K562 (cell line): ENCODE data around the gene ACLY. TPM values are rescaled to one million over a fixed set of nuclear protein-coding genes. Genes with fewer than 3 reads are reported as not detected.

Experiments used
- CC2D1A ChIP-seq: fragments of 450-650 bp; IDR thresholded peaks from 2 replicates; pipeline ENCODE4 v1.6.1; 2017; ENCODE audit warnings: mild to moderate bottlenecking
- ELF2 ChIP-seq: fragments of 250-450 bp; sonication (Bioruptor Pico); IDR thresholded peaks from 2 replicates; pipeline ENCODE4 v1.5.0; 2021; ENCODE audit warnings: mild to moderate bottlenecking
- FOS ChIP-seq: IDR thresholded peaks from 3 replicates; pipeline ENCODE4 v1.6.1; 2011; ENCODE audit not compliant: insufficient read length; ENCODE audit errors: extremely low read depth
- KLF16 ChIP-seq: IDR thresholded peaks from 2 replicates; pipeline ENCODE4 v1.6.1; 2016; ENCODE audit warnings: antibody characterized with exemption
- MYNN ChIP-seq, 2 experiments: sonication (generic); formaldehyde crosslinking in 1 of 2; IDR thresholded peaks; 2 replicates each; pipeline versions ENCODE4 v1.5.0 to v1.6.1; 2016 to 2020; ENCODE audit warnings: antibody characterized with exemption in 1 of 2, missing genetic modification reagents in 1 of 2
- NCOA4 ChIP-seq: fragments of 450-650 bp; IDR thresholded peaks from 2 replicates; pipeline ENCODE4 v1.6.1; 2018; ENCODE audit warnings: mild to moderate bottlenecking; ENCODE audit not compliant: partially characterized antibody
- NCOA6 ChIP-seq: fragments of 450-650 bp; IDR thresholded peaks from 2 replicates; pipeline ENCODE4 v1.6.1; 2017; ENCODE audit warnings: mild to moderate bottlenecking
- SIN3B ChIP-seq: fragments of 450-650 bp; IDR thresholded peaks from 2 replicates; pipeline ENCODE4 v1.6.1; 2017; ENCODE audit warnings: low read depth, mild to moderate bottlenecking, moderate library complexity
- SMARCA5 ChIP-seq: fragments of 450-650 bp; IDR thresholded peaks from 2 replicates; pipeline ENCODE4 v1.6.1; 2016
- TEAD2 ChIP-seq: fragments of 450-650 bp; IDR thresholded peaks from 2 replicates; pipeline ENCODE4 v1.6.1; 2016; ENCODE audit warnings: missing genetic modification characterization, control low read depth, missing compliant biosample characterization
- TGIF2 ChIP-seq: sonication (generic); formaldehyde crosslinking; IDR thresholded peaks from 2 replicates; pipeline ENCODE4 v1.8.1; 2022; ENCODE audit warnings: mild to moderate bottlenecking, missing genetic modification reagents, moderate library complexity
- ZNF551 ChIP-seq: fragments of 250-450 bp; sonication (Bioruptor Pico); IDR thresholded peaks from 2 replicates; pipeline ENCODE4 v1.5.0; 2021; ENCODE audit warnings: mild to moderate bottlenecking, moderate library complexity
- polyA plus RNA-seq, 8 experiments: library from polyadenylated mRNA; depleted of rRNA in 4 of 8; stranded (reverse) in 5 of 8; unstranded in 3 of 8; fragments of >200 nt; fragmentation: Nextera tagmentation in 2 of 8; fragmentation: Illumina TruSeq in 1 of 8; extraction: Ambion mirVana in 2 of 8; extraction: Trizol in 1 of 8; gene quantifications; 2 replicates each; pipeline versions ENCODE4 v1.2.1 to v1.2.3, GENCODE V29; 2011 to 2014; ENCODE audit warnings: inconsistent platforms in 1 of 8, missing spikeins in 1 of 8
- total RNA-seq, 7 experiments: library from RNA; depleted of rRNA in 6 of 7; stranded (reverse); fragments of >200 nt in 6 of 7; fragmentation: Illumina TruSeq in 2 of 7; extraction: Trizol in 2 of 7; gene quantifications; 2 replicates each; pipeline versions ENCODE4 v1.2.1 to v1.2.3, GENCODE V29; 2011 to 2021; ENCODE audit warnings: low replicate concordance in 1 of 7
- TF ChIP-seq, protein P1 (sequence below): IDR thresholded peaks from 2 replicates; pipeline ENCODE4 v1.6.1; 2011; ENCODE audit warnings: borderline replicate concordance, low read depth, mild to moderate bottlenecking, moderate library complexity, low read length; ENCODE audit not compliant: insufficient read depth, poor library complexity, severe bottlenecking
- TF ChIP-seq, protein P2 (sequence below): fragments of 200-600 bp; sonication (generic); IDR thresholded peaks from one replicate; pipeline ENCODE4 v1.6.1; 2012; ENCODE audit warnings: mild to moderate bottlenecking, low read depth, low read length, inconsistent platforms

Gene ACLY
- total and polyA plus RNA-seq, 9 of the 15 experiments (the other 6 are each of a cell fraction or from before 2014, with no cell fraction given): 42.9 to 280 (median 125) TPM

DNA sequence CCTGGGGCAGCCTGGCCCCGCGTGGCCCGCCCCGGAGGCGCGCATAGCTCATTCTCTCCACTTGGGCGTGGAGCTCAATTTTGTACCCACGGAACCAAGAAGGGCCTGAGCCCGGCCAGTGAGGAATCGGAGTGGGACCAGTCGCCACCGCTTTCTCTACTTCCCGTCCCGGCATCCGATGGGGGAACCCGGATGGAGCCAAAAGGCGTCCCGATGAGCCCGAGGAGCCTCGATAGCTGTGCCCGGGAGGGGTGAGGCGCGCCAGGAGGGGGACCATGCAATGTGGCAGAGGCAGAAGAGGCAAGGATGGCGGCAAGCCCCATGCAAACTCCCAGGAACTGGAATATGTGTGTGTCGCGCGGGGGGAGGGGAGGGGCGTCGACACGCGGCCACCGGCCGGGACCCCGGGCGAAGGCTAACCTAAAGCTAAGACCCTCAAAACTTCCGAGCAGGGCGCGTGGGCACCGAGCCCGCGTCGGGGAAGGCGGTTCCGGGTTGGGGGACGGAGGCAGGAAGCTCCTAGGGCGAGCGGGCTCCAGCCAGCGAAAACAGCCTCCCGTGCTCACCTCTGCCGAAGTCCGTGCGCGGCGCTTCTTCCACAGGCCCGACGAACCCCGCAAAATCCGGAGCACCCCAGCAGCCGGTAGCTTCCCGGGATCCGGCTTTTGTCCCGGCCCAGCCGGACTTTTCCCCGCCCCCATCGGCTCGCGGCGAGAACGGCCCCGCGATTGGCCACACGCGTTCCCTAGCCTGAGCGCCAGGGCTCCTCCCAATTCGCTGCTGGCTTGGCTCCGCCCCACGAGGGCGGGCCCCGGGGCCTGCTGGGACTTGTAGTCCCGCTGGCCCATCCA is at the start of gene ACLY (continued):
- TF ChIP-seq, protein P1, sequence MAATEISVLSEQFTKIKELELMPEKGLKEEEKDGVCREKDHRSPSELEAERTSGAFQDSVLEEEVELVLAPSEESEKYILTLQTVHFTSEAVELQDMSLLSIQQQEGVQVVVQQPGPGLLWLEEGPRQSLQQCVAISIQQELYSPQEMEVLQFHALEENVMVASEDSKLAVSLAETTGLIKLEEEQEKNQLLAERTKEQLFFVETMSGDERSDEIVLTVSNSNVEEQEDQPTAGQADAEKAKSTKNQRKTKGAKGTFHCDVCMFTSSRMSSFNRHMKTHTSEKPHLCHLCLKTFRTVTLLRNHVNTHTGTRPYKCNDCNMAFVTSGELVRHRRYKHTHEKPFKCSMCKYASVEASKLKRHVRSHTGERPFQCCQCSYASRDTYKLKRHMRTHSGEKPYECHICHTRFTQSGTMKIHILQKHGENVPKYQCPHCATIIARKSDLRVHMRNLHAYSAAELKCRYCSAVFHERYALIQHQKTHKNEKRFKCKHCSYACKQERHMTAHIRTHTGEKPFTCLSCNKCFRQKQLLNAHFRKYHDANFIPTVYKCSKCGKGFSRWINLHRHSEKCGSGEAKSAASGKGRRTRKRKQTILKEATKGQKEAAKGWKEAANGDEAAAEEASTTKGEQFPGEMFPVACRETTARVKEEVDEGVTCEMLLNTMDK: no peak
- peak; percentile 67 for TF ChIP-seq ELF2
- no peak for TF ChIP-seq TGIF2 (CRISPR knock-in tag)
- peak; percentile 35 for TF ChIP-seq FOS
- TF ChIP-seq TEAD2 (tag): no peak
- no peak for TF ChIP-seq CC2D1A
- no peak for TF ChIP-seq KLF16
- TF ChIP-seq, protein P2, sequence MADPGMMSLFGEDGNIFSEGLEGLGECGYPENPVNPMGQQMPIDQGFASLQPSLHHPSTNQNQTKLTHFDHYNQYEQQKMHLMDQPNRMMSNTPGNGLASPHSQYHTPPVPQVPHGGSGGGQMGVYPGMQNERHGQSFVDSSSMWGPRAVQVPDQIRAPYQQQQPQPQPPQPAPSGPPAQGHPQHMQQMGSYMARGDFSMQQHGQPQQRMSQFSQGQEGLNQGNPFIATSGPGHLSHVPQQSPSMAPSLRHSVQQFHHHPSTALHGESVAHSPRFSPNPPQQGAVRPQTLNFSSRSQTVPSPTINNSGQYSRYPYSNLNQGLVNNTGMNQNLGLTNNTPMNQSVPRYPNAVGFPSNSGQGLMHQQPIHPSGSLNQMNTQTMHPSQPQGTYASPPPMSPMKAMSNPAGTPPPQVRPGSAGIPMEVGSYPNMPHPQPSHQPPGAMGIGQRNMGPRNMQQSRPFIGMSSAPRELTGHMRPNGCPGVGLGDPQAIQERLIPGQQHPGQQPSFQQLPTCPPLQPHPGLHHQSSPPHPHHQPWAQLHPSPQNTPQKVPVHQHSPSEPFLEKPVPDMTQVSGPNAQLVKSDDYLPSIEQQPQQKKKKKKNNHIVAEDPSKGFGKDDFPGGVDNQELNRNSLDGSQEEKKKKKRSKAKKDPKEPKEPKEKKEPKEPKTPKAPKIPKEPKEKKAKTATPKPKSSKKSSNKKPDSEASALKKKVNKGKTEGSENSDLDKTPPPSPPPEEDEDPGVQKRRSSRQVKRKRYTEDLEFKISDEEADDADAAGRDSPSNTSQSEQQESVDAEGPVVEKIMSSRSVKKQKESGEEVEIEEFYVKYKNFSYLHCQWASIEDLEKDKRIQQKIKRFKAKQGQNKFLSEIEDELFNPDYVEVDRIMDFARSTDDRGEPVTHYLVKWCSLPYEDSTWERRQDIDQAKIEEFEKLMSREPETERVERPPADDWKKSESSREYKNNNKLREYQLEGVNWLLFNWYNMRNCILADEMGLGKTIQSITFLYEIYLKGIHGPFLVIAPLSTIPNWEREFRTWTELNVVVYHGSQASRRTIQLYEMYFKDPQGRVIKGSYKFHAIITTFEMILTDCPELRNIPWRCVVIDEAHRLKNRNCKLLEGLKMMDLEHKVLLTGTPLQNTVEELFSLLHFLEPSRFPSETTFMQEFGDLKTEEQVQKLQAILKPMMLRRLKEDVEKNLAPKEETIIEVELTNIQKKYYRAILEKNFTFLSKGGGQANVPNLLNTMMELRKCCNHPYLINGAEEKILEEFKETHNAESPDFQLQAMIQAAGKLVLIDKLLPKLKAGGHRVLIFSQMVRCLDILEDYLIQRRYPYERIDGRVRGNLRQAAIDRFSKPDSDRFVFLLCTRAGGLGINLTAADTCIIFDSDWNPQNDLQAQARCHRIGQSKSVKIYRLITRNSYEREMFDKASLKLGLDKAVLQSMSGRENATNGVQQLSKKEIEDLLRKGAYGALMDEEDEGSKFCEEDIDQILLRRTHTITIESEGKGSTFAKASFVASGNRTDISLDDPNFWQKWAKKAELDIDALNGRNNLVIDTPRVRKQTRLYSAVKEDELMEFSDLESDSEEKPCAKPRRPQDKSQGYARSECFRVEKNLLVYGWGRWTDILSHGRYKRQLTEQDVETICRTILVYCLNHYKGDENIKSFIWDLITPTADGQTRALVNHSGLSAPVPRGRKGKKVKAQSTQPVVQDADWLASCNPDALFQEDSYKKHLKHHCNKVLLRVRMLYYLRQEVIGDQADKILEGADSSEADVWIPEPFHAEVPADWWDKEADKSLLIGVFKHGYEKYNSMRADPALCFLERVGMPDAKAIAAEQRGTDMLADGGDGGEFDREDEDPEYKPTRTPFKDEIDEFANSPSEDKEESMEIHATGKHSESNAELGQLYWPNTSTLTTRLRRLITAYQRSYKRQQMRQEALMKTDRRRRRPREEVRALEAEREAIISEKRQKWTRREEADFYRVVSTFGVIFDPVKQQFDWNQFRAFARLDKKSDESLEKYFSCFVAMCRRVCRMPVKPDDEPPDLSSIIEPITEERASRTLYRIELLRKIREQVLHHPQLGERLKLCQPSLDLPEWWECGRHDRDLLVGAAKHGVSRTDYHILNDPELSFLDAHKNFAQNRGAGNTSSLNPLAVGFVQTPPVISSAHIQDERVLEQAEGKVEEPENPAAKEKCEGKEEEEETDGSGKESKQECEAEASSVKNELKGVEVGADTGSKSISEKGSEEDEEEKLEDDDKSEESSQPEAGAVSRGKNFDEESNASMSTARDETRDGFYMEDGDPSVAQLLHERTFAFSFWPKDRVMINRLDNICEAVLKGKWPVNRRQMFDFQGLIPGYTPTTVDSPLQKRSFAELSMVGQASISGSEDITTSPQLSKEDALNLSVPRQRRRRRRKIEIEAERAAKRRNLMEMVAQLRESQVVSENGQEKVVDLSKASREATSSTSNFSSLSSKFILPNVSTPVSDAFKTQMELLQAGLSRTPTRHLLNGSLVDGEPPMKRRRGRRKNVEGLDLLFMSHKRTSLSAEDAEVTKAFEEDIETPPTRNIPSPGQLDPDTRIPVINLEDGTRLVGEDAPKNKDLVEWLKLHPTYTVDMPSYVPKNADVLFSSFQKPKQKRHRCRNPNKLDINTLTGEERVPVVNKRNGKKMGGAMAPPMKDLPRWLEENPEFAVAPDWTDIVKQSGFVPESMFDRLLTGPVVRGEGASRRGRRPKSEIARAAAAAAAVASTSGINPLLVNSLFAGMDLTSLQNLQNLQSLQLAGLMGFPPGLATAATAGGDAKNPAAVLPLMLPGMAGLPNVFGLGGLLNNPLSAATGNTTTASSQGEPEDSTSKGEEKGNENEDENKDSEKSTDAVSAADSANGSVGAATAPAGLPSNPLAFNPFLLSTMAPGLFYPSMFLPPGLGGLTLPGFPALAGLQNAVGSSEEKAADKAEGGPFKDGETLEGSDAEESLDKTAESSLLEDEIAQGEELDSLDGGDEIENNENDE: no peak
- no peak for TF ChIP-seq SMARCA5
- no peak for TF ChIP-seq MYNN (IDR thresholded peaks at IDR 0.05)
- no peak for TF ChIP-seq MYNN (CRISPR knock-in tag; IDR thresholded peaks at IDR 0.05)
- TF ChIP-seq ZNF551 (CRISPR knock-in tag): no peak
- TF ChIP-seq NCOA4: no peak
- TF ChIP-seq NCOA6: no peak
- TF ChIP-seq SIN3B: no peak
